ENCODE results near the gene CEP135. TPM values are rescaled to one million over a fixed set of nuclear protein-coding genes. Genes with fewer than 3 reads are reported as not detected.

CEP135 gene, protein sequence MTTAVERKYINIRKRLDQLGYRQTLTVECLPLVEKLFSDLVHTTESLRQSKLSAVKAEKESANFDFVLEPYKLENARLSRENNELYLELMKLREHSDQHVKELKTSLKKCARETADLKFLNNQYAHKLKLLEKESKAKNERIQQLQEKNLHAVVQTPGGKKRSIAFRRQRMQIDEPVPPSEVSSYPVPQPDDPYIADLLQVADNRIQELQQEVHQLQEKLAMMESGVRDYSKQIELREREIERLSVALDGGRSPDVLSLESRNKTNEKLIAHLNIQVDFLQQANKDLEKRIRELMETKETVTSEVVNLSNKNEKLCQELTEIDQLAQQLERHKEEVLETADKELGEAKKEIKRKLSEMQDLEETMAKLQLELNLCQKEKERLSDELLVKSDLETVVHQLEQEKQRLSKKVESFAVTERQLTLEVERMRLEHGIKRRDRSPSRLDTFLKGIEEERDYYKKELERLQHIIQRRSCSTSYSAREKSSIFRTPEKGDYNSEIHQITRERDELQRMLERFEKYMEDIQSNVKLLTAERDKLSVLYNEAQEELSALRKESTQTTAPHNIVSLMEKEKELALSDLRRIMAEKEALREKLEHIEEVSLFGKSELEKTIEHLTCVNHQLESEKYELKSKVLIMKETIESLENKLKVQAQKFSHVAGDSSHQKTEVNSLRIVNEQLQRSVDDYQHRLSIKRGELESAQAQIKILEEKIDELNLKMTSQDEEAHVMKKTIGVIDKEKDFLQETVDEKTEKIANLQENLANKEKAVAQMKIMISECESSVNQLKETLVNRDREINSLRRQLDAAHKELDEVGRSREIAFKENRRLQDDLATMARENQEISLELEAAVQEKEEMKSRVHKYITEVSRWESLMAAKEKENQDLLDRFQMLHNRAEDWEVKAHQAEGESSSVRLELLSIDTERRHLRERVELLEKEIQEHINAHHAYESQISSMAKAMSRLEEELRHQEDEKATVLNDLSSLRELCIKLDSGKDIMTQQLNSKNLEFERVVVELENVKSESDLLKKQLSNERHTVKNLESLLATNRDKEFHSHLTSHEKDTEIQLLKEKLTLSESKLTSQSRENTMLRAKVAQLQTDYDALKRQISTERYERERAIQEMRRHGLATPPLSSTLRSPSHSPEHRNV
- 10 to 100 TPM; 18.9 to 19.3 TPM for total RNA-seq

DNA sequence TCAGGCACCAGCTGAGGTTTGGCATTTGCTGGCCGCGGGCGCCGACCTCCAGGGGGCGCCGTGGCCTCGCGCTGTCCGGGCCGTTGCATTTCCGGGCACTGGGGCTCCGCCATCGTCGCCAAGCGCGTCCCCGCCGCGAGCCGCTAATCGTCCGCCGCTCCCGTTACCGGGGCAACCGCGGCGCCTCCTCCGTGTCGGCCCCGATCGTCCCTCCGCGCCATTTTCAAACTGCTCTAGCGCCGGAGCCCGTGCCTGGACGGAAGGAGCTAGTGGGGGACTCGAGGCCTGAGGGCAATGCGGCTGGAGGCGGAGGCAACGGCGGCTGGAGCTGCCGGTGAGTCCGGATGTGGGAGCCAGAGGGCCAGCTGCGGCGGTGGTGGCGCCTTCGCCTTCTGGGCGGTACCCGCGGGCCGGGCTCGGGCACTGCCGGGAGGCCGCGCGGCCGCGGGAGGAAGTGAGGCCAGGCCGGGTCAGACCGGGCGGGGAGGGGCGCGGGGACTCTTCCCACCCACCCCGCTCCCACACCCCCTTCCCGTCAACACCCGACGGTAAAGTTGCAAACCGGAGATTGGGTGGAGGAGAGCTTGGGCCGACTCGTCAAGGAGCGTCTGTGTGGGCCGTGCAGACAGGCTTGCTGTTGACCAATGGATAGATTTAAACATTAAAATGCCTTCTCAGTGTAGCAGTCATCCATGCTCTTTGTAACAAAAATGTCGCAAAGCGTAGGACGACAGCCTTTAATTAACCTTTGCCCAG, at the start of gene CEP135:
TSS of gene CEP135 (plus strand) at position 220 of the 756 bp plus-strand sequence. CDS start 3,186 bp downstream, outside the sequence.

Other genes with a start within 250 kb of the CEP135 start
- gene EXOC1L, start 129.2 kb upstream of the CEP135 start, total RNA-seq: not detected
- 10 to 100 TPM; 30.2 to 30.9 TPM for gene EXOC1, start 95.3 kb upstream of the CEP135 start, total RNA-seq

Measured in activated naive CD4-positive, alpha-beta T cell treated with anti-CD3 and anti-CD28 coated beads, Interleukin-2, amount 10 ng/mL, durations not matched to agents 5 hours and 36 hours (primary cell).